Activated CD4-positive, CD25-positive, alpha-beta regulatory T cell treated with anti-CD3 and anti-CD28 coated beads, Interleukin-2, amount 50 U/mL, for 16 hours (primary cell): ENCODE results near the gene WASHC4.
"Not testable (repeated sequence)": the region's sequence is repeated elsewhere in the genome, so short reads cannot be mapped to it uniquely, and the experiment has no call there.

Experiments
- DNase-seq: peaks from one replicate; pipeline ENCODE4 v3.0.0-alpha.2; 2020; ENCODE audit warnings: low read depth, low spot score

The WASHC4 gene

GRCh38 chr12:105167346-105167745 lies 59.8 kb downstream of the WASHC4 start:
- no peak for DNase-seq

- no peak for DNase-seq
Observed at GRCh38 chr12:105168006-105168405, 60.5 kb downstream of the WASHC4 start.

GRCh38 chr12:105170139-105170538 lies 62.6 kb downstream of the WASHC4 start:
- DNase-seq, result no peak

GRCh38 chr12:105171691-105172436 lies 64.3 kb downstream of the WASHC4 start:
- DNase-seq, result no peak

- no peak for DNase-seq
Observed at GRCh38 chr12:105175397-105175990, 68.0 kb downstream of the WASHC4 start.

GRCh38 chr12:105177208-105177607 lies 69.7 kb downstream of the WASHC4 start:
- DNase-seq, result no peak

GRCh38 chr12:105179114-105179513 lies 71.6 kb downstream of the WASHC4 start:
- DNase-seq, result not testable (repeated sequence)

- not testable (repeated sequence) for DNase-seq
Observed at GRCh38 chr12:105183406-105183805, 75.9 kb downstream of the WASHC4 start.

- not testable (repeated sequence) for DNase-seq
Observed at GRCh38 chr12:105183976-105184375, 76.4 kb downstream of the WASHC4 start.

GRCh38 chr12:105189293-105189692 lies 81.8 kb downstream of the WASHC4 start:
- DNase-seq, result no peak

GRCh38 chr12:105190530-105190929 lies 83.0 kb downstream of the WASHC4 start:
- no peak for DNase-seq

- no peak for DNase-seq
Observed at GRCh38 chr12:105192624-105193225, 85.2 kb downstream of the WASHC4 start.

GRCh38 chr12:105194947-105195346 lies 87.4 kb downstream of the WASHC4 start:
- no peak for DNase-seq

- DNase-seq, result no peak
Observed at GRCh38 chr12:105196090-105196489, 88.6 kb downstream of the WASHC4 start.

GRCh38 chr12:105198961-105199360 lies 91.4 kb downstream of the WASHC4 start:
- no peak for DNase-seq

GRCh38 chr12:105200385-105200784 lies 92.9 kb downstream of the WASHC4 start:
- no peak for DNase-seq

GRCh38 chr12:105201299-105201698 lies 93.8 kb downstream of the WASHC4 start:
- no peak for DNase-seq

GRCh38 chr12:105202202-105202601 lies 94.7 kb downstream of the WASHC4 start:
- no peak for DNase-seq

- no peak for DNase-seq
Observed at GRCh38 chr12:105204127-105204526, 96.6 kb downstream of the WASHC4 start.

GRCh38 chr12:105204916-105205315 lies 97.4 kb downstream of the WASHC4 start:
- DNase-seq, result no peak

- no peak for DNase-seq
Observed at GRCh38 chr12:105205322-105206048, 98.0 kb downstream of the WASHC4 start.

- DNase-seq, result no peak
Observed at GRCh38 chr12:105206686-105207374, 99.3 kb downstream of the WASHC4 start.
